Fibroblast of villous mesenchyme (primary cell): ENCODE measurements around the gene AFF1. TPM values are rescaled to one million over a fixed set of nuclear protein-coding genes. Genes with fewer than 3 reads are reported as not detected.
A peak's percentile ranks its signal among the peaks of the same experiment; 100 is the strongest.

Experiments used
- DNase-seq: peaks from one replicate; pipeline ENCODE4 v3.0.0-alpha.2; 2010; ENCODE audit warnings: low read depth
- H3K4me3 ChIP-seq: 2 replicates; pipeline ENCODE4 v1.5.1; 2011; ENCODE audit warnings: low read depth, mild to moderate bottlenecking, low read length
- CTCF ChIP-seq: IDR thresholded peaks from 2 replicates; pipeline ENCODE4 v1.5.1; 2012; ENCODE audit warnings: low read depth, mild to moderate bottlenecking, low read length; ENCODE audit not compliant: insufficient read depth
- total RNA-seq: library from RNA; depleted of rRNA; stranded (reverse); fragments of >200 nt; gene quantifications from 2 replicates; pipeline ENCODE4 v1.2.3, GENCODE V29; 2012

AFF1 gene
- total RNA-seq, 1 donor = 34.1 TPM

- TF ChIP-seq CTCF = no peak
- no peak for DNase-seq
- H3K4me3 ChIP-seq = peak overlapping the region; percentile 88
These were observed 698 bp downstream of the AFF1 start for GRCh38 chr4:86935566-86935852.

GRCh38 chr4:86935853-86936733, 1.3 kb downstream of the AFF1 start:
- TF ChIP-seq CTCF = no peak
- peak; percentile 86 for DNase-seq
- peak overlapping the region; percentile 88 for H3K4me3 ChIP-seq

GRCh38 chr4:86938771-86939520, 4.1 kb downstream of the AFF1 start:
- no peak for TF ChIP-seq CTCF
- peak; percentile 21 for DNase-seq
- H3K4me3 ChIP-seq = no peak overlapping the region

DNA sequence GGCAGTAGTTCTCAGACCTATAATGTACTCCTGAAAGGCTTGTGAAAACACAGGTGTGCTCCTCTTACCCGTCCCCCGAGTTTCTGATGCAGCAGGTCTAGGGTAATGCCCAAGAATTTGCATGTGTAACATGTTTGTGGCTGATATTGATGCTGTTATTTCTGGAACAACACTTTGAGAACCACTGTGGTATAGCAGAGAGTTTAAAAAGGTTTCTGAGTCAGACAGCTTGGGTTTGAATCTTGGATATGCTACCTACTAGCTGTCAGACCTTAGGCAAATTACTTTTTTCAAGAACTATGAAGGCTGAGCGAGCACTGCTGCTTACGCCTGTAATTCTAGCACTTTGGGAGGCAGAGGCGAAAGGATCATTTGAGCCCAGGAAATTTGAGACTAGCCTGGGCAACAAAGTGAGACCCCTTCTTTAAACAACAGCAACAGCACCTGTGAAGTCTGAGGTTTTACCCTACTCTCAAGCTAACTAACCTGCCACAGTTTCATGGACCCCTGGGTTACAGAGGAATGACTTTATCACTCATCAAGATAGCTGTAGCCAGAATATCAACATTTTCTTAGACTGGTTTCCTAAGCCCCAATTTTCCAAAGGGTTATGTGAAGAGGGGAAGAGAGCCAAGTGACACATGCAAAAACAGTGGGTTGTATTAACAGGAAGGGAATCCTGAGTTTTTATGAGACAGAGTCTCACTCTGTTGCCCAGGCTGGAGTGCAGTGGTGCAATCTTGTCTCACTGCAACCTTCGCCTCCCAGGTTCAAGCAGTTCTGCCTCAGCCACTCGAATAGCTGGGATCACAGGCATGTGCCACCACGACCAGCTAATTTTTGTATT, 5.1 kb downstream of the AFF1 start:
- DNase-seq = peak; percentile 69

GRCh38 chr4:86940920-86941460, 6.2 kb downstream of the AFF1 start:
- no peak for DNase-seq
- no peak overlapping the region for H3K4me3 ChIP-seq
- no peak for TF ChIP-seq CTCF

More for the DNA sequence above, 5.1 kb downstream of the AFF1 start:
- TF ChIP-seq CTCF = no peak
- no peak overlapping the region for H3K4me3 ChIP-seq

DNA sequence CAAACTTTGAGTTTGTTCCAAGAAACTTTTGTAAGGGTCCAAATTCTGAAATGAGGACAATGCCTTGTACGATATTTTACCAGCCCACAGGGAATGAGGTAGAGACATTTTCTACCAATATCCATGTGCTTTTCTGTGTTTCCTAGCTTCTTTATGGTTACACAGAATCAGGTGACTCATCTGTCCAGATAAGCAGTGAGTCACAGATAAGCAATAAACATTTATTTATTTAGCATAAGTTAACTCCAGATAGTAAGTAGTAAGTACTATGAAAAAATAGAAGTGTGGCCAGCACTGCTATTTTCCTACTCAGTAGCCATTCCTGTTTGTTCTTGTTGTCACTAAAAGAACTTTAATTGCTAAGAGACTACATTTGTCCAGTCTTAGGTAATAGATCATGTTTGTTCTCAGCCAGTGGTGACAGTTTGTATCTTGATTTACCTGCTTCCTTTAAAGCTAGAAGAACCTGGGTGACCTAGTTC, 7.4 kb downstream of the AFF1 start:
- no peak for TF ChIP-seq CTCF
- no peak overlapping the region for H3K4me3 ChIP-seq
- peak; percentile 86 for DNase-seq
